Activated CD8-positive, alpha-beta memory T cell treated with anti-CD3 and anti-CD28 coated beads for 1 hour (primary cell): Measurements from ENCODE around the gene CHTF8.

Experiments
- DNase-seq, 2 donors: peaks; one replicate each; pipeline ENCODE4 v3.0.0-alpha.2; 2020; ENCODE audit warnings: low read depth in 1 of 2; ENCODE audit errors: extremely low read depth in 1 of 2

CHTF8 gene

DNA sequence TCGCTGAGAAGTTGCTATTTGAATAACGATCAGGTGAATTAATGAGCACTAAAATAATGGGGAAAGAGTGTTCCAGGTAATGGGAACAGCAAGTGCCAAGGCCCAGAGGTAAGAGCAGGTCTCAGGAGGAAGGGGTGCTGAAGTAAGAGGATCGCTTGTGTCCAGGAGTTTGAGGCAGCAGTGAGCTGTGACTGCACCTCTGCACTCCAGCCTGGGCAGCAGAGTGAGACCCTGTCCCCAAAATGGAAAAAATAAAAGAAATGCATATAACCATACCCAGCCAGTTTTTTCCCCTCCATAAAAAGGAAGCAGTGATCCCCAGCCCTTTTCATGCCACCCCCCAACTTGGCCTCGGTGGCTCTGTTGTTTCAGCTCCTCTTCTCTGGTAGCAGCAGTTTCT lies 43.7 kb downstream of the CHTF8 start:
- DNase-seq, result no peak

DNA sequence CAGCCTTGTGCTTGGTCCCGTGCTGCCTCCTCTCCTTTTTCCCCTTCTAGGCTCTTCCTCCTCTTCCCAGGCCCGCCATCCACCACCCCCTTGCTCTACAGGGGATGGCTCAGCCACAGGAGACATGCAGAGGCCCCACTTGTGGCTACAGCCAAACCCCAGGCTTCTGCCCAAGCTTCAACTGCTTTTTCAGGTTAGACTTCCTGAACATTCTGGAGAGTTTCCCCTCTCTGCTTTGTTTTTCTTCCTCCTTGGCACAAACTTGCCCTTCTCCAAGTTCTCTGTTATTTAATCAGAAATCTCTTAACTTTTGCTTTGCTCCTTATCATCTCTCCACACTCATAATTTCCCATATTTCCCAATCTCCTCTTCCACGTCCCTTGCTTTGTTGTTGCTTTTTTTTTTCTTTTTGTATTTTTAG lies 45.2 kb downstream of the CHTF8 start:
- DNase-seq, result no peak

DNA sequence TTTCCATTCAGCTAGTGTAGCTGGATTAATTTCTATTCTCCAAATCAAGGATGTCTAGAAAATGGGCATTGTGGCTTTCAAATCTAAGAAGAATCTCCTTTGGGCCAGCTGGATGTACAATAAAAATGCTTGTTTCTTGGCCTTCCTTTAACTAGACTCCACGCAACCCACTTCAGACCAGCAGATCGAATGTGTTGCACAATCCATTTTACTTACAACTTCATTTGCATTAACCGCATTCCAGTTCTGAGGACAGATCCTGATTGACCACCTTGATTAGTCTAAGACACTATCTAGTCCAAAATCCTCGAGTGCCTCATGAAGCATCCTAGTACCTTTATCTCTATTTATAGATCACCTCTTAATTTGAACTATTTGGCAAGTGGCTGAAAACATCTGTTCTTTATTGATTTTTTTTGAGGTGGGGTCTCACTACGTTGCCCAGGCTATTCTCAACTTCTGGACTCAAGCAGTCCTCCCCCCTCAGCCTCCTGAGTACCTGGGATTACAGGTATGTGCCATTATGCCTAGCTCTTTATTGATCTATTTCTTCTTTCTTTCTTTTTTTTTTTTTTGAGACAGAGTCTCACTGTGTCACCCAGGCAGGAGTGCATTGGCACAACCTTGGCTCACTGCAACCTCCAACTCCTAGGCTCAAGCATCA lies 47.2 kb downstream of the CHTF8 start:
- no peak for DNase-seq

DNA sequence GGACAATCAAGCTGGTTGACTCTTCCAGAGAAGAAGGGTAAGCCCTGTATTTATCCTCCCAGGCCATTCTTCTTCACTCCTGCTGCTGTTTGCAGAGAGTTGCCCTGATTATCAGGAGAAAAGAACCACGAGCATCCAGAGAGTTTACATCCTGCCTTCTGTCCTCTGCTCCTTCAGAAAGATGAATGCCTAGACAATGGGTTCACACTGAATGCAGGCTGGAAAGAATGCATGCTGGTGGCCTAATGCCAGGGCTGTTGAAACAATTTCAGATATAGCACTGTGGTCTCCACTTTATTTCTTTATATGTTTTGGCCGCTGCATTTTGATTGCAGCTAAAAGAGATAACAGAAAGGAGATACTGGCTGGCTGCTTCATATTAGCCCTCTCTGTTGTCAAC lies 48.1 kb downstream of the CHTF8 start:
- no peak for DNase-seq

DNA sequence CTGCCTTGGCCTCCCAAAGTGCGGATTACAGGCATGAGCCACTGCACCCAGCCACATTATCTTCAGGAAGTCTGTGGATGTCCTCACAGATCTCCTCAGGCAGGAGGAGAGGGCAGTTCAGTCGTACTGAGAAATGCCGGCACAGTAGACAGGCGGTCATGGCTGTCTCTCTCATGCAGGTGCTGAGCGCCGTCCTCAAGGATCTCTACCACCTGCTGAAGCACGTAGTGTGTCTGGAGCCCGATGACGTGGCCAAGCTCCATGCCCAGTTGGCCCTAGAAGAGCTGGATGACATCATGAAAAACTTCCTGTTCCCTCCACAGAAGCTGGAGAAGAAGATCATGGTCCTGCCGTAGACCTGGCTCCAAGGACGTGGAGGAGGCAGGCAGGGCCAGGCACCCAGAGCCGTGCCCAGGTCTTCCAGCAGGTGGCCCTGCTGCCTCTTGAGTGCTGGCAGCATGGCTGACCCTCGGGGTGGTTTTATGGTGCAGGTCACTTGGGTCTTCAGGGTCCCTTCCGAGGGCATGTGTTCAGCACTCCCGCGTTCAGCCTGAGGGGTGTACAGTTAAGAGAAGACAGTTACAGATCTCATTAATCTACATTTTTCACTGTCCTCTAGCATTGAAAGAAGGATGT lies 49.0 kb downstream of the CHTF8 start:
- DNase-seq, result no peak

DNA sequence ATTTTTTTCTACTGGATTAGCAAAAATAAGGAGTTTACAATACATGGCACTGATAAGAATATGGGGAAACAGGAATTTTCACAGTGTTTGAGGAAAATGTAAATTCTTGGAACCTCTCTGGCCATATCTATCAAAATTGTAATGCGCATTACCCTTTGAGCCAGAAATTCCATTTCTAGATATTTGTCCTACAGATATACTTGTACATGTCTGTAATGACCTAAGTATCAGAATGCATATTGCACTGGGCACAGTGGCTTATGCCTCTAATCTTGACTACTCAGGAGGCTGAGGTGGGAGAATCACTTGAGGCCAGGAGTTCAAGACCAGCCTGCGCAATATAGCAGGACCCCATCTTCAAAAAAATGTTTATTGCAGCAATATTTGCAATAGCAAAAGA lies 52.7 kb downstream of the CHTF8 start:
- no peak for DNase-seq

DNA sequence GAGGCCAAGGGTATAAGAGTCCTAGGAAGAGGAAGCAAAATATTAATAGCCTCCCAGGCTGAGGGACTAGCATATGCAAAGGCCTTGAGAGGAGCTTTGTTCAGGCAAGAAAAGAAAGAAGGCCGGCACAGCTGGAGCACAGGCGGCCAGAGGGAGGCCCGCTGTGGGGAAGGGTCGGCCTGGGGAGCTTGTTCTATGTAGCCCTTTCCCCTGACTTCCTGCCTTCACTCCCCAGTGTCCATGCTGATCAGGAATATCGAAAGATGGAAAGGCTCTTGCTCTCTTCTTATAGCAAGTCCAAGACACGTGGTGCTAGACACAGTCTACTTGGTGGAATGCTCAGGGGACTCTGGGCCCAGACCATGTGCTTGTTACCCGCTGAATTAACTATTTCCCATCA lies 54.3 kb downstream of the CHTF8 start:
- no peak for DNase-seq

DNA sequence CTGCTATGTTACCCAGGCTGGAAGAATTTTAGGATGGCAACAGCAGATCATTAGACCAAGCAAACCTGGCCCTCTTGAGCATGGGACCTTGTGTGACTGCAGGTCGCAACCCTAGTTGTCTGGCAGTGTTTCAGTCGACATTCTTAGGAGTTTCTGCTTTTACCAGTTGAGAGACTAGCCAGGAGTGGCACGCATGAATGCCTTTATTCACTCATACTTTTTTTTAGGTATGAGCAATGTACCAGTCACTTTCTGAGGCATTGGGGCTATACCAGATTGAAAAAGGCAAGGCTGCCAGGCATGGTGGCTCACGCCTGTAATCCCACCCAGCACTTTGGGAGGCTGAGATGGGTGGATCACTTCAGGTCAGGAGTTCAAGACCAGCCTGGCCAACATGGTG lies 55.1 kb downstream of the CHTF8 start:
- DNase-seq, result no peak

DNA sequence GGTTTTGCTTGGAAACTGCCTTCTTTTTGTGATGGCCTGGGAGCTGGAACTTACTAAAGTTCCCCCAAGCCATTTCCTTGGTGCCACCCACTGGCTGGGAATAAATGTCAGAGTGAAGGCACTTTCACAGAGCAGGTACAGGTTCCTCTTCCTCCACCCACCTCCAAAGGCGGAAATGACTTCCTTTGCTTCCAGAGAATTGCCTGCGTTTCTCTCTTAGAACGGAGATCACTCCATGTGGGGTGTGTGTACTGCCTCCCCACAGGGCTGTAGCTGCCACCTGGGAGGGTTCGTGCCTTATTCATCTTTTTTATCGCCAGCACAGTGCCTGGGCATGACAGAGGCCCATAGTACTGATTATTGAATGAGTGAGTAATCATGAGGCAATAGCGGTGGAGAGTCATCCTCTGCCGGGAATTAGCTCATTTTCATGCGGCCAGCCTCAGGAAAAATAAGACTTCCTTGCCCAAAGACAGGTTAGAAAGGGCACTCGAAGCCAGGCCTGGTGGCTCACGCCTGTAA lies 59.1 kb downstream of the CHTF8 start:
- no peak for DNase-seq

DNA sequence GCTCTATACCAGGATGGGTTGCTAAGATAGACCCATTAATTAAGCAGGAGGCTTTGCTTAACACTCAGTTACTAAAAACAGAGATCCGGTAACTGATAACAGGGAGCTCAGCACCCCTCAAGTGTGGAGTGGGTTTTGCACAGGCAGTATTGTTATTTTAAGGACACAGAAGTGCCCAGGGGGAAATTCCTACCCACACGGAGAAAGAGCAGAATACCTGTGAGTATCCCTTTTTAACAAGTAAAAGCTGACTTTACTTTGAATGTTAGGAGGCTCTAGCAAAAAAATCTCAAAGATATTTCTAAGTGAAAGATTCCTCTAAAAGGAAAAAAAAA lies 59.8 kb downstream of the CHTF8 start:
- no peak for DNase-seq

DNA sequence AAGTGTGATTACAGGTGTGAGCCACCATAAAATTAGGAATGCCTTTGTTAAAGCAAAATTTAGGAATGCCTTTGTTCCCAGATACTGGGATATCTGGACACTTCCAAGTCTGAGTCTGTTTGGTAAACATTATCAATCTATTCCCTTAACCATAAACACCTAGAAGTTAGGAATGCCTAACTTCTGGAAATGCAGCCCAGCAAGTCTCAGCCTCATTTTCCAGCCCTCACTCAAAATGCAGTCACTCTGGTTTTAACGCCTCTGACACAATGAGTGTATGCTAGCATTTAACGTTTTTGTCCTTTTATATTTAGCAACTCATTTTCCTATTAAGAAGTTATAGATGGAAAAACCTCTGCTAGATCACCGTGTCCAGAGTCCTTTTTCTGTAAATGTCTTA lies 61.4 kb downstream of the CHTF8 start:
- no peak for DNase-seq

DNA sequence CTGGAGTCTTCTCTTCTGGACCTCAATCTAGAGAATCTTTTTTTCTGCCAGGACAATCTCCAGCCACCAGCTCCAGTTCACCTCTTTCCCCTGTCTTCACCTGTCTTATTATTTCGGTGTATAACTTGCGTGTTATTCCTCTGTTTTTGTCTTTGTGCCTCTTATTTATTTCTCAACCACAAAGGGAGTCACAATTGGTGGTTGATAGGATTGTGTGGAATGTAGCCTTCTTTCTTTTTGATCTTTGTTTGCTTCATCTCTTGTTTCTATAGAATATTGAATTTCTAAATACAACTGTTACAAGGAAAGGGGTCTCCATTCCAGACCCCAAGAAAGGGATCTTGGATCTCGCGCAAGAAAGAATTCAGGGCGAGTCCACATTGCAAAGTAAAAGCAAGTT lies 62.9 kb downstream of the CHTF8 start:
- DNase-seq, result no peak
